ENCODE data around the gene SEC31A. TPM values are rescaled to one million over a fixed set of nuclear protein-coding genes. Genes with fewer than 3 reads are reported as not detected.
A peak's percentile ranks its signal among the peaks of the same experiment; 100 is the strongest.
"Not testable (repeated sequence)": the region's sequence is repeated elsewhere in the genome, so short reads cannot be mapped to it uniquely, and the experiment has no call there.

Gene SEC31A
- polyA plus RNA-seq, 4 donors, result 95.3 to 376 (median 164) TPM

DNA sequence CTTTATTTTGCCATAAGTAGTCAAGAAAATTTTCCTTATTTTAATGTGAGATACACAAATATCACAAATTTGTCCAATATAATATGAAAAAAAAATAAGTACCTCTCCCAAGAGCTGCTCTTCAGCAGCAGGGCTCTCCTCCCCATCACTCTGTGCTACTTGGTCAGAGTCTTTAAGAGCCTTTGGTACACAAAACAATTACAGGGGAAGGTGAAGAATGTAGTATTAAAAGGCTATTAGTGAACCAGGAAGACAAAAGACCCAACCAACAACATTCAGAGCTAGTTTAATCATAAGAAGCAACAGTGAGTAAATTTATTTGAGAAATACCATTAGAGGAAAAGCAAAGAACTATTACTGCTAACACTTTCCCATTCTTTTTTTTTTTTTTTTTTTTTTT lies 29.4 kb downstream of the SEC31A start:
- DNase-seq (no peak), FAIRE-seq (no peak)
- Histone ChIP-seq H3K36me3 (ENCODE audit: control insufficient read depth in 3 of 3, insufficient read depth in 2 of 3, low read depth in 1 of 3, low read length in 3 of 3) (peaks cover 5 to 43% (median 11%) of the 10 kb centered on the region in 3 donors), H3K4me3 (ENCODE audit: low read depth in 1 of 3, low read length in 3 of 3) (no peak overlapping the region), H3K9me3 (ENCODE audit: control insufficient read depth in 2 of 2, insufficient read depth in 1 of 2, low read depth in 1 of 2, low read length in 1 of 2) (no peaks in the 10 kb centered on the region), H3K27me3 (ENCODE audit: control insufficient read depth in 3 of 3, insufficient read depth in 3 of 3, low read length in 3 of 3) (no peaks in the 10 kb centered on the region), H3K4me1 (ENCODE audit: control insufficient read depth in 3 of 3, insufficient read depth in 2 of 3, low read depth in 1 of 3, low read length in 2 of 3) (no peaks in the 10 kb centered on the region), H3K27ac (ENCODE audit: low read depth in 1 of 3, low read length in 2 of 3) (no peak overlapping the region)

DNA sequence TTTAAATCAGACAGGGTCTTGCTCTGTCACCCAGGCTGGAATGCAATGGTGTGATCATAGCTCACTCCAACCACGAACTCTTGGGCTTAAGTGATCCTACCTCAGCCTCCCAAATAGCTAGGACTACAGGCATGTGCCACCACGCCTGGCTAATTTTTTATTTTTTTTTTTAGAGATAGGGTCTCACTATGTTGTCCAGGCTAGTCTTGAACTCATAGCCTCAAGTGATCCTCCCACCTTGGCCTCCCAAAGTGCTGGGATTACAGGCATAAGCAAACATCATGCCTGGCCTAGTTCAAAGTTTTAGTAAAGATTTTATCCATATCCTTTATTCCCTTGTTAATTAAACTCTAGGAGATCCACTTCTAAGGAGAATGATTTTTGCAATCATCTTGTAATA lies 30.5 kb downstream of the SEC31A start:
- 96 to 98% (median 97%) methylated on average over 2 of the region's 2 CpGs for WGBS, 3 donors
- not testable (repeated sequence) for H3K4me3 ChIP-seq (ENCODE audit: low read depth in 1 of 3, low read length in 3 of 3); DNase-seq; H3K4me1 ChIP-seq (ENCODE audit: control insufficient read depth in 3 of 3, insufficient read depth in 2 of 3, low read depth in 1 of 3, low read length in 2 of 3); H3K27ac ChIP-seq (ENCODE audit: low read depth in 1 of 3, low read length in 2 of 3); H3K27me3 ChIP-seq (ENCODE audit: control insufficient read depth in 3 of 3, insufficient read depth in 3 of 3, low read length in 3 of 3); FAIRE-seq; H3K9me3 ChIP-seq (ENCODE audit: control insufficient read depth in 2 of 2, insufficient read depth in 1 of 2, low read depth in 1 of 2, low read length in 1 of 2)
- H3K36me3 ChIP-seq (ENCODE audit: control insufficient read depth in 3 of 3, insufficient read depth in 2 of 3, low read depth in 1 of 3, low read length in 3 of 3), result peaks cover 5 to 44% (median 13%) of the 10 kb centered on the region in 3 donors

DNA sequence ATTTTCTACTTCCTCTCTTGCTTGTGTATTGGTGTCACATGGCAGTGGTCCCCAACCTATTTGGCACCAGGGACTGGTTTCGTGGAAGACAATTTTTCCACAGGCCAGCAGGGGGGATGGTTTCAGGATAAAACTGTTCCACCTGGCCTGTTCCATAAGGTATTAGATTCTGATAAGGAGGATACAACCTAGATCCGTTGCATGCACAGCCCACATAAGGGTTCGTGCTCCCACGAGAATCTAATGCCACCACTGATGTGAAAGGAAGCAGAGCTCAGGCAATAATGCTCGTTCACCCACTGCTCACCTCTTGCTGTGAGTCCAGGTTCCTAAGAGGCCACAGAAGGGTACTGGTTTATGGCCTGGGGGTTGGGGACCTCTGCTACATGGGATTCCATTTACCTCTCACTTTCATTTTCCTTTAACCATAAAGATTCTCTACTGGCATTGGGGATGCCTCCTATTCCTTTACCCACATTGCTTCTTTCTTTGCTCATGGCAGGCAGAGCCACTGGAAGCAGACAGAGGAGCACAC lies 38.1 kb downstream of the SEC31A start:
- Histone ChIP-seq H3K27ac (ENCODE audit: low read depth in 1 of 3, low read length in 2 of 3) (no peak overlapping the region), H3K4me3 (ENCODE audit: low read depth in 1 of 3, low read length in 3 of 3) (no peak overlapping the region), H3K9me3 (ENCODE audit: control insufficient read depth in 2 of 2, insufficient read depth in 1 of 2, low read depth in 1 of 2, low read length in 1 of 2) (no peaks in the 10 kb centered on the region), H3K4me1 (ENCODE audit: control insufficient read depth in 3 of 3, insufficient read depth in 2 of 3, low read depth in 1 of 3, low read length in 2 of 3) (no peaks in the 10 kb centered on the region), H3K27me3 (ENCODE audit: control insufficient read depth in 3 of 3, insufficient read depth in 3 of 3, low read length in 3 of 3) (no peaks in the 10 kb centered on the region), H3K36me3 (ENCODE audit: control insufficient read depth in 3 of 3, insufficient read depth in 2 of 3, low read depth in 1 of 3, low read length in 3 of 3) (peaks cover 5 to 37% (median 27%) of the 10 kb centered on the region in 3 donors)
- WGBS, 3 donors, result 58 to 67% (median 62%) methylated on average over 5 of the region's 5 CpGs
- DNase-seq (peak in 1 of 2 donors; percentile 66), FAIRE-seq (no peak)

DNA sequence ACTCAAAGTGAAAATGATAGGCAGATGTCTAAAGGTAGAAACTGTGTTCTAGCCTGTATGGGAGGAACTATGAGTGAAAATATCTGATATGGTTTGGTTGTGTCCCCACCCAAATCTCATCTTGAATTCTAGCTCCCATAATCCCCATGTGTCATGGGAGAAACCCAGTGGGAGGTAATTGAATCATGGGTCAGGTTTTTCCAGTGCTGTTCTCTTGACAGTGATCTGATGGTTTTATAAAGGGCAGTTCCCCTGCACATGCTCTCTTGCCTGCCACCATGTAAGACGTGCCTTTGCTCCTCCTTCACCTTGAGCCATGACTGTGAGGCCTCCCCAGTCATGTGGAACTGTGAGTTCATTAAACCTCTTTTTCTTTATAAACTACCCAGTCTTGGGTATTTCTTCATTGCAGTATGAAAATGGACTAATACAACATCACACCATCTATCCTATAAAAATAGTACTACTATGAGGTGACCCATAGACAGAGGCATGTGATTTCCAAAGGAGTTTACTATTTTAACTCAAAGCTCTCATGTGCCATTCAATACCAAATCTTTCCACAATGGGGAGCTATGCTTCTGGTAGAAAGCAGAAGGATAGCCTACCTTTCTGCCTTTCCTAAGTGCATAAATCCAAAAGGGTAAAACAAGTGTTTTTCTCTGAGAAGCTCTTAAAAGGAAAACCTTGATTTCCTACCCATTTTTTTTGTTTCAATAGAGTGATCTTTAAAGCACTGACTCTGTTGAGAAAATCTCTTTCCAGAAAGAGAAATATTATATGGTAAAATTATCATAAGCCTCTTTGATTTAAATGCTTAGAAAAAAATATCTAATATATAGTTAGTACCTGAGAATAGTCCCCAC lies 38.8 kb downstream of the SEC31A start:
- DNase-seq, result peak; percentile 39 to 41
- peaks cover 6 to 39% (median 28%) of the 10 kb centered on the region in 3 donors for H3K36me3 ChIP-seq (ENCODE audit: control insufficient read depth in 3 of 3, insufficient read depth in 2 of 3, low read depth in 1 of 3, low read length in 3 of 3)
- no peak overlapping the region for H3K4me3 ChIP-seq (ENCODE audit: low read depth in 1 of 3, low read length in 3 of 3)
- no peaks in the 10 kb centered on the region for H3K27me3 ChIP-seq (ENCODE audit: control insufficient read depth in 3 of 3, insufficient read depth in 3 of 3, low read length in 3 of 3)
- no peak for FAIRE-seq
- H3K4me1 ChIP-seq (ENCODE audit: control insufficient read depth in 3 of 3, insufficient read depth in 2 of 3, low read depth in 1 of 3, low read length in 2 of 3), result no peaks in the 10 kb centered on the region
- WGBS, 3 donors, result 78 to 91% (median 89%) methylated on average over 1 of the region's 1 CpG
- H3K9me3 ChIP-seq (ENCODE audit: control insufficient read depth in 2 of 2, insufficient read depth in 1 of 2, low read depth in 1 of 2, low read length in 1 of 2), result no peaks in the 10 kb centered on the region
- H3K27ac ChIP-seq (ENCODE audit: low read depth in 1 of 3, low read length in 2 of 3), result no peak overlapping the region

DNA sequence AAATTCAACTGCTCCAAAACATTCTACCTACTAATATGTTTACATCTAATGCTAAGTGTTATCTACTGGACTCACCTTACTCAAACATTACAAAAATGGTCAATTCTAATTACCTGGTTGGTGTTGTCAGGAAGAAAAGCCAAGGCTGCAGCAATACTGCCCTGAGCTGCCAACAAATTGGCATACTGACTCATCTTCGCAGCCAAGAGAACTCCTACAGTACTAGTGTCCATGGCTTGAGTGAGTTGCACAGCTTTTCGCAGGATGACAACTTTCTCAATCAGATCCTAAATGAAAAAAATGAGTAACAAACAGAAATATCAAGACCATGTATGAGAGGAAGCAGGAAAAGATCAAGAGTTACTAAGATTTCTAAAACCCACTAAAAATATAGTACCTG lies 39.6 kb downstream of the SEC31A start:
- no peak for FAIRE-seq
- no peak for DNase-seq
- 95 to 99% (median 97%) methylated on average over 2 of the region's 2 CpGs for WGBS, 3 donors
- H3K27me3 ChIP-seq (ENCODE audit: control insufficient read depth in 3 of 3, insufficient read depth in 3 of 3, low read length in 3 of 3), result no peaks in the 10 kb centered on the region
- H3K4me1 ChIP-seq (ENCODE audit: control insufficient read depth in 3 of 3, insufficient read depth in 2 of 3, low read depth in 1 of 3, low read length in 2 of 3), result no peaks in the 10 kb centered on the region
- peaks cover 9 to 40% (median 28%) of the 10 kb centered on the region in 3 donors for H3K36me3 ChIP-seq (ENCODE audit: control insufficient read depth in 3 of 3, insufficient read depth in 2 of 3, low read depth in 1 of 3, low read length in 3 of 3)
- no peaks in the 10 kb centered on the region for H3K9me3 ChIP-seq (ENCODE audit: control insufficient read depth in 2 of 2, insufficient read depth in 1 of 2, low read depth in 1 of 2, low read length in 1 of 2)
- no peak overlapping the region for H3K27ac ChIP-seq (ENCODE audit: low read depth in 1 of 3, low read length in 2 of 3)
- no peak overlapping the region for H3K4me3 ChIP-seq (ENCODE audit: low read depth in 1 of 3, low read length in 3 of 3)

DNA sequence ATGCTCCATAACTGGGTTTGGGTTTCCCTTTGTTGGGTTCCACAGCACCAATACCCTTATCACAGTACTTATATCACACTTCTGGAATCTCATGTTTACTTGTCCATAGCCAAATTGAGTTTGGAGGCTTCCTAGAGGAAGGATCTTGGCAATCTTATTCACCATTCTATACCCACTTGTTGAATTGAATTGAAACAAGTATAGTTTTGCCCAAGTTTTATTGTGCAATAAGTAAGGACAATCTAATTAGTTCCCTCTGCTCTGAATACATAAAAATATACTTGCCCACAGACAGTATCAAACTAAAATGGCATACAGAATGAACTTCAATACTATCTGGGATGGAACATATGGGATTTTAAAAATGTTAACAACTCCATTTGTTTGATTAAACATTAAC lies 40.3 kb downstream of the SEC31A start:
- H3K36me3 ChIP-seq (ENCODE audit: control insufficient read depth in 3 of 3, insufficient read depth in 2 of 3, low read depth in 1 of 3, low read length in 3 of 3), result peaks cover 9 to 40% (median 29%) of the 10 kb centered on the region in 3 donors
- H3K4me3 ChIP-seq (ENCODE audit: low read depth in 1 of 3, low read length in 3 of 3), result no peak overlapping the region
- no peak overlapping the region for H3K27ac ChIP-seq (ENCODE audit: low read depth in 1 of 3, low read length in 2 of 3)
- H3K4me1 ChIP-seq (ENCODE audit: control insufficient read depth in 3 of 3, insufficient read depth in 2 of 3, low read depth in 1 of 3, low read length in 2 of 3), result no peaks in the 10 kb centered on the region
- no peak for DNase-seq
- no peak for FAIRE-seq
- no peaks in the 10 kb centered on the region for H3K9me3 ChIP-seq (ENCODE audit: control insufficient read depth in 2 of 2, insufficient read depth in 1 of 2, low read depth in 1 of 2, low read length in 1 of 2)
- no peaks in the 10 kb centered on the region for H3K27me3 ChIP-seq (ENCODE audit: control insufficient read depth in 3 of 3, insufficient read depth in 3 of 3, low read length in 3 of 3)

DNA sequence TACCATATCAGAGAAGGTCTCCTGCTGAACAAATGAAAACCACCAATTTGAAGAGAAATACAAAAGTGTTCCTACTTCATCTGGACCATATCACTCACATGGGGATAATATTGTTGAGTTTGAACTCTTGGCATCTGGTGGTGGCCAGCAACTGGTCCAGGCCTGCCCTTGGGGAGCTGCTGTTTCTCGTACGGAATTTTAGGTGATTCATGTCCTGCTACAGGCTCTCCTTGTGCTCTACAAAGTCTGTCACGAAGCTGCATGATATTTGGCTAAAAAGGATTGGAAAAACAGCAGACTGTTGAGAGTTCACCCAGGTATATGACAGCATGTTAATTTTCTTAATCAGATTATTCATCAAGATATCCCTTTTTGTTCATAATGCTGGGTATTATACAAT lies 42.2 kb downstream of the SEC31A start:
- no peak for DNase-seq
- Histone ChIP-seq H3K9me3 (ENCODE audit: control insufficient read depth in 2 of 2, insufficient read depth in 1 of 2, low read depth in 1 of 2, low read length in 1 of 2) (no peaks in the 10 kb centered on the region), H3K27me3 (ENCODE audit: control insufficient read depth in 3 of 3, insufficient read depth in 3 of 3, low read length in 3 of 3) (no peaks in the 10 kb centered on the region), H3K4me1 (ENCODE audit: control insufficient read depth in 3 of 3, insufficient read depth in 2 of 3, low read depth in 1 of 3, low read length in 2 of 3) (no peaks in the 10 kb centered on the region), H3K36me3 (ENCODE audit: control insufficient read depth in 3 of 3, insufficient read depth in 2 of 3, low read depth in 1 of 3, low read length in 3 of 3) (peaks cover 10 to 40% (median 31%) of the 10 kb centered on the region in 3 donors), H3K4me3 (ENCODE audit: low read depth in 1 of 3, low read length in 3 of 3) (no peak overlapping the region), H3K27ac (ENCODE audit: low read depth in 1 of 3, low read length in 2 of 3) (no peak overlapping the region)
- 93 to 96% (median 95%) methylated on average over 3 of the region's 3 CpGs for WGBS, 3 donors
- no peak for FAIRE-seq

DNA sequence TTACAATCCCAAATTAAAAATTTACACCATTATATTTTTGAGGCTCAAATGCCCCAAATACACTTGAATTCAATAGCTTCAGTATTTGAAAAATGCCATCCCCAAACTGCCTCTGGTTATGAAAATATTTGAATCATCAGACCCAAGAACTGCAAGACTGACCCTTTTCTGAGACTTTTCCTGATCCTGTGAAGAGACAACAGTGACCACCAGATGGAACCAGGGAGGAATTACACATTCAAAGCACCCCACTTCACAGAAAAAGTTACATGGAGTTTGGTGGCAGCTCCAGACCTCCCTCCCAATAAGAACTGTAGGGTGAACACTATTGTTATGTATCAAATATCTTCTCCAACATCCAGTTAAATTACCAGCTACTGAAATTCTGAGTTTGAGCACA lies 48.4 kb downstream of the SEC31A start:
- H3K4me3 ChIP-seq (ENCODE audit: low read depth in 1 of 3, low read length in 3 of 3), result no peak overlapping the region
- peaks cover 12 to 46% (median 25%) of the 10 kb centered on the region in 3 donors for H3K36me3 ChIP-seq (ENCODE audit: control insufficient read depth in 3 of 3, insufficient read depth in 2 of 3, low read depth in 1 of 3, low read length in 3 of 3)
- H3K4me1 ChIP-seq (ENCODE audit: control insufficient read depth in 3 of 3, insufficient read depth in 2 of 3, low read depth in 1 of 3, low read length in 2 of 3), result no peaks in the 10 kb centered on the region
- DNase-seq, result no peak
- no peaks in the 10 kb centered on the region for H3K27me3 ChIP-seq (ENCODE audit: control insufficient read depth in 3 of 3, insufficient read depth in 3 of 3, low read length in 3 of 3)
- no peak for FAIRE-seq
- no peak overlapping the region for H3K27ac ChIP-seq (ENCODE audit: low read depth in 1 of 3, low read length in 2 of 3)
- no peaks in the 10 kb centered on the region for H3K9me3 ChIP-seq (ENCODE audit: control insufficient read depth in 2 of 2, insufficient read depth in 1 of 2, low read depth in 1 of 2, low read length in 1 of 2)

All from small intestine (tissue), 7 donors.